ENCODE measurements around the gene NTNG1.

DNA sequence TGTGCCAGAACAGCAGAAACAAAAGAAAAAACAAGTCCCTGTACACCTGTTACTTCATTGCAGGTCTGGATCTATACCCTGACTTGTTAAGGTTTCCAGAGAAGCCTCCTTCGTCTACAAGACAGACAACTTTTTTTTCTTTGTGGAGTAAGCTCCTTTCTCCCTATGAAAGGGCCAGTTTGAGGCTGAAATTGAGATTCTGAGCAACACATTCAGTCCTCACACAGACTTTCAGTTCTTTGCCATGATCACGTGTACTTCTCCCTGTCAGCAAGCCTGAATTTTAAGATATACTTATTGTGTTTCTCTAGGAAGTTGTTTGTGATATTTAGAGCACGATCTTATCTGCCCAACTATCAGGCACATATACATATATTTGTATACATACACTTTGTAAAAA lies 374.0 kb downstream of the NTNG1 start:
- no peak for TF ChIP-seq CTCF (IDR thresholded peaks at IDR 0.05)
- TF ChIP-seq POLR2A (IDR thresholded peaks at IDR 0.05), result no peak
